RWPE1 (cell line): ENCODE data around the gene PARN.

Source experiments
- CTCF ChIA-PET: fragments of 350-600 bp; sonication (Branson Sonifier 250); formaldehyde crosslinking; extraction: SDS; loops from one replicate; lab custom pipeline; 2021; lab: Yijun Ruan, JAX
- POLR2A ChIA-PET: fragments of 400-600 bp; formaldehyde crosslinking; extraction: SDS; loops from one replicate; lab custom pipeline; 2020; ENCODE audit warnings: antibody characterized with exemption; ENCODE audit not compliant: low non-redundant PET; lab: Yijun Ruan, JAX
- DNase-seq: peaks from one replicate; pipeline ENCODE4 v3.0.0; 2012; ENCODE audit warnings: low spot score
- H3K27ac ChIP-seq: fragments of 450-650 bp; 2 replicates; pipeline ENCODE4 v1.5.1; 2017
- TF ChIP-seq, protein P1 (sequence below): fragments of 450-650 bp; conservative IDR thresholded peaks from 2 replicates; pipeline ENCODE4 v1.5.1; 2017; ENCODE audit warnings: low read depth, mild to moderate bottlenecking

Gene PARN

DNA sequence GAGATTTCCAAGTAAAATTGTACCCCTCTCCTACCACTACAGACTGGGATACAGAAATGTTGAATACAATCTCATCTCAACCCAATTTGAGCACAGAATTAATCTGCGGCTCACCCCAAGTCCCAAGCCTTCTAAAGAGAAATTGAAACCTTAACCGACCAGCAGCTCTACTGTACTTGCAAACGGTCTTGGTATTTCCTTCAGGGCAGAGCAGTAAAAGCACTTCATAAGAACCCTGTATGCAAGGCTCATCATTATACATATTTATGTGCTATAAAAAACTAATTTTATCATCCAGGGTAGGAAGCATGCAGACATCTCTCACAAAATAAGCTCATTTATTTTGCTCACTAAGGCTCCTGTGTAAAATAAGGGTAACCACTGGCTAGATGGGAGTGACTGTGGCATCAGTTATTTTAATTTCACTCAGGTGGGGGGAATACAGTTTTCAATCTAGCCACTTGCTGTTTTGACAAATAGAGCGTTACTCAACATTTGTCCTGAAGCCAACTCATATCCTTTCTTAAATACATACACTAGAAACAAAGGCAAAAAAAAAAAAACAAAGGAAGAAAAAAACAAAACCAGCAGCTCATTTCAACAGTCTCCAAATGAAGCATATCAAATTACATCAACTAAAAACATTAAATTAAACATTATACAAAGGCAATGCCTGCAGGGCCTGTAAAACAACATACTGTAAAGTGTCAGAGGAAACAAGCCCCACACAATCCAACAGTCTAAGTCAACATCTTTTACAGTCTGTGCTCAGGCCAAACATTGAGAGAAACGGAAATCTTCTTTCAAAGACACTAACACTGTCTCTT is 65.0 kb downstream of the PARN start:
- POLR2A ChIA-PET, result no interaction called here
- no peak overlapping the region for H3K27ac ChIP-seq
- TF ChIP-seq, protein P1, sequence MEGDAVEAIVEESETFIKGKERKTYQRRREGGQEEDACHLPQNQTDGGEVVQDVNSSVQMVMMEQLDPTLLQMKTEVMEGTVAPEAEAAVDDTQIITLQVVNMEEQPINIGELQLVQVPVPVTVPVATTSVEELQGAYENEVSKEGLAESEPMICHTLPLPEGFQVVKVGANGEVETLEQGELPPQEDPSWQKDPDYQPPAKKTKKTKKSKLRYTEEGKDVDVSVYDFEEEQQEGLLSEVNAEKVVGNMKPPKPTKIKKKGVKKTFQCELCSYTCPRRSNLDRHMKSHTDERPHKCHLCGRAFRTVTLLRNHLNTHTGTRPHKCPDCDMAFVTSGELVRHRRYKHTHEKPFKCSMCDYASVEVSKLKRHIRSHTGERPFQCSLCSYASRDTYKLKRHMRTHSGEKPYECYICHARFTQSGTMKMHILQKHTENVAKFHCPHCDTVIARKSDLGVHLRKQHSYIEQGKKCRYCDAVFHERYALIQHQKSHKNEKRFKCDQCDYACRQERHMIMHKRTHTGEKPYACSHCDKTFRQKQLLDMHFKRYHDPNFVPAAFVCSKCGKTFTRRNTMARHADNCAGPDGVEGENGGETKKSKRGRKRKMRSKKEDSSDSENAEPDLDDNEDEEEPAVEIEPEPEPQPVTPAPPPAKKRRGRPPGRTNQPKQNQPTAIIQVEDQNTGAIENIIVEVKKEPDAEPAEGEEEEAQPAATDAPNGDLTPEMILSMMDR, result no peak
- peak; percentile 19 for DNase-seq
- CTCF ChIA-PET, result interaction anchor here (0.6 kb wide), 1 partner anchor 59 kb away, joined by 3 read pairs; no protein-coding TSS in a partner anchor

DNA sequence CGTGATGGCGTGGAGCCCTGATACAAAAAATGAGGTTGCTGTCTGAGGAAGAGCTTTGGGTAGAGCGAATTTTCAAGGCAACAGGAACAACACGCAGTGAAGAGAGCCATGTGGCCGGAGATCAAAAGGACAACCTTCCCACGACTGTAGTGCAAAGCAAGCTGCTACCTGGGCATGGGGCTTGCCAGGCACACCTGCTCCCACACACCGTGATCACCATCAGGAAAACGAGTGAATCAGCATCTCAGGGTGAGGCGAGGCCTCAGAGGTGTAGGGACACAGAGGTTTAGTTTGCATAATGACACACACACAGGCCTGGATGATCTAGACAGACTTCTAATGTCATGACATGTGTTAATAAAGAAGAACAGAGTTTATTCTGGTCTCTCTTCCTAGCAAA is 65.7 kb downstream of the PARN start:
- TF ChIP-seq, protein P1, result no peak
- H3K27ac ChIP-seq, result peak overlapping the region; percentile 68
- CTCF ChIA-PET, result interaction anchor here (0.7 kb wide), 1 partner anchor 154 kb away, joined by 3 read pairs; no protein-coding TSS in a partner anchor
- POLR2A ChIA-PET, result no interaction called here
- peak; percentile 49 for DNase-seq

DNA sequence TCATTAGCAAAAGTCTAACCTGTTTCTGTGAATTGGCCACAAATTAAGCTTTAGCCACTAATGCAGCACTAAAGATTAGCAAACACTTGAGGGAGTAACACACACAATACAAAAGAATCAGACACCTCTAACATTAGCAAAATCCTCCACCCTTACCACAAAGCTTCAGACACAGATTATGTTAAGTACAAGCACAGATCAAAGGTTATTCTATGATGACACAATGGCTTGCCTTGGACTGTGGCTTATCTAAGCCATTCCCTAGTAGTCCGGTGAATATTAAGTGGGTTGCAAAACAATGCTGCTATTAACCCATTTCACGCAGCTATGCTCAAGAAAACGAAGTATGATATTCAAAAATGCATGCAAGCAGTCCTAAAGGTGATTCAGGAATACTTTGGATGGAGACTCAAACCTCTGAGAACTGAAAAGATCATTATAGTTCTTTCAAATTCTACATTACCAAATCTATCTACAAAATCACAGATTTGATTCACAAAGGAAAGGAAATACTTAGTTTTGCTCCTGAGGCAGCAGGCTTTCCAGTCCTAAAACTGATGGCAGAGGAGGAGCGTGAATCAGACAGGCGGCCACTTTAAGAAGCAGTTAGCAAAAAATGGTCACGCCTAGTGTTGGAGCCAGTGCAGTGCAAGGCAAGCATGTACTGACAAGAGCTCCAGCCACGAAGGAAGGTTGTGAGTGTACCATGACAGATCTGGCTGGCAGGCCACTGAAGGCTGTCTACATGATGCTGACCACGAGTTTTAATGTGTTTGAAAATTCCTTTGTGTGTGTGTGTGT is 67.2 kb downstream of the PARN start:
- DNase-seq, result peak; percentile 83
- ChIA-PET CTCF (interaction anchor here (0.5 to 0.6 kb wide), 2 partner anchors 89 to 371 kb away, joined by 4 to 8 read pairs; no protein-coding TSS in a partner anchor), POLR2A (no interaction called here)
- TF ChIP-seq, protein P1, result no peak
- peak overlapping the region; percentile 76 for H3K27ac ChIP-seq

DNA sequence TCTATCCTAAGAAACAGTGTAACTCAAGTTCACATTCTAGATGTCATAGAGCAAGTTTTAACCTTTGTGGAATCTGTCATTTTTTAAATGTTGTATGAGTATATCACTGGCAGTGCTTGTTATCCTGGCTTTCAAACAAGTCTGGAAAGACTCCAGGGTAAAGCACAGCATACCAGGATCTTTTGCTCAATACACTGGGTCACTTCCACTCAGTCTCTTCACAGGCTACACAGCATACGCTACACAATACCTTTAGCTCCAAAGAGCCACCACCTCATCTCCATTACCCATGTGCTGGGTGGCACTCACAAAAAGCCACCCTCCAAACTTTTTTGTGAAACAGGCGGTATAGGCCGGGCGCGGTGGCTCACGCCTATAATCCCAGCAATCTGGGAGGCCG is 69.5 kb downstream of the PARN start:
- DNase-seq, result no peak
- TF ChIP-seq, protein P1, result no peak
- POLR2A ChIA-PET, result no interaction called here
- CTCF ChIA-PET, result no interaction called here
- no peak overlapping the region for H3K27ac ChIP-seq

DNA sequence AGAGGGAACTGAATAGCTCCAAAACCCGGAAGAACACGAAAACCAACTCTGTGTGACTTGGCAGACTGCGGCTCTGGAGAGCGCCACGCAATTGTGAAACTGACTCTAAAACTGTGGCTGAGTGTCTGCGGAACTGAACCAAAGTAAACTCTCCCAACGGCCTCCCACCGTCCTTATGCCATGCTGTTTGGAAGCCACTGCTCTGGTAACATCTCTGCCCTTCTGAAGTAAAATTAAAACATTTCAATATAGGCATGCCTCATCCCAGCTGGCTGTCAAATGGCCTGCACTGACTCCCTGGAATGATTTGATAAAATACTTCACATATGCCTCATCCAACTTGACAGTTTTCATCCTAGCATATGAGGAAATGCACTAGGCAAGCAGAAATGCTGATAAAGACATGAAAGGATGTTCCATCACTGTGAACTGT is 70.2 kb downstream of the PARN start:
- CTCF ChIA-PET, result no interaction called here
- H3K27ac ChIP-seq, result peak overlapping the region; percentile 52; the same call in 1 of the 2 replicates
- no peak for DNase-seq
- TF ChIP-seq, protein P1, result no peak
- POLR2A ChIA-PET, result no interaction called here

DNA sequence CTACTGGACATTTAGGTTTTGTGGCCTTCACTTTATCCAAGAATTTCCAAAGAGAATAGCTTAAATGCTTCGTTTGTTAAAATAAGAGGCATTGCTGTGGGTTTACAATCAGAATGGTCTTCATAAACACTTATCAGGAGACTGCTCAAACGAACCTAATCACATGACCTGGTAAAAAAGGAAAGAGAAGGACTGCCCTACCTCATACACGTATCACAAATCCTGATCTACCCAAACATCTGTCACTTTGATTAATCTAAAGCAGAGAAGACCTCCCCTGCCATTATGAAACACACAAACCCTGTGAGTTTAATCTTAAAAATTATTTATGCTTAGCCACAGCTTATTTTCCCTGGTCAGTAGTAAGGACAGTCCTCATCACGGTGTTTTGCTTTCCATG is 76.6 kb downstream of the PARN start:
- TF ChIP-seq, protein P1, result no peak
- POLR2A ChIA-PET, result no interaction called here
- CTCF ChIA-PET, result no interaction called here

More for the DNA sequence above, 76.6 kb downstream of the PARN start:
- no peak overlapping the region for H3K27ac ChIP-seq
- DNase-seq, result no peak
